Sigmoid colon (tissue), 7 donors: Measurements from ENCODE around the gene MACROD2. TPM values are rescaled to one million over a fixed set of nuclear protein-coding genes. Genes with fewer than 3 reads are reported as not detected.

Source experiments
- DNase-seq: peaks from one replicate; pipeline ENCODE4 v3.0.0-alpha.2; 2019
- H3K27ac ChIP-seq, 4 donors: fragments of 200-600 bp; sonication (generic); one replicate each; pipeline ENCODE4 v1.5.1; 2016 to 2019; ENCODE audit warnings: mild to moderate bottlenecking in 1 of 4
- H3K27me3 ChIP-seq, 3 donors: fragments of 200-600 bp; sonication (generic); one replicate each; pipeline ENCODE4 v1.5.1; 2019; ENCODE audit warnings: mild to moderate bottlenecking in 1 of 3
- H3K36me3 ChIP-seq, 4 donors: fragments of 200-600 bp; sonication (generic); one replicate each; pipeline ENCODE4 v1.5.1; 2016 to 2019
- H3K4me1 ChIP-seq, 4 donors: fragments of 200-600 bp; sonication (generic); one replicate each; pipeline ENCODE4 v1.5.1; 2017 to 2019
- H3K4me3 ChIP-seq, 4 donors: fragments of 200-600 bp; sonication (generic); one replicate each; pipeline ENCODE4 v1.5.1; 2017 to 2019; ENCODE audit warnings: mild to moderate bottlenecking in 2 of 4, moderate library complexity in 1 of 4
- H3K9me3 ChIP-seq, 4 donors: fragments of 200-600 bp in 3 of 4; sonication (generic) in 3 of 4; one replicate each; pipeline versions ENCODE4 v1.5.1 to v1.6.1; 2013 to 2019
- CTCF ChIP-seq, 4 experiments: fragments of 450-650 bp in 3 of 4; fragments of 200-600 bp in 1 of 4; IDR thresholded peaks; one replicate each; pipeline ENCODE4 v1.5.1; 2016 to 2019; ENCODE audit warnings: antibody characterized with exemption in 4 of 4, mild to moderate bottlenecking in 3 of 4, moderate library complexity in 2 of 4
- EP300 ChIP-seq, 4 donors: sonication (generic); formaldehyde crosslinking; IDR thresholded peaks; one replicate each; pipeline ENCODE4 v1.6.1; 2017; ENCODE audit warnings: antibody characterized with exemption in 4 of 4
- POLR2A ChIP-seq, 2 donors: fragments of 450-650 bp; IDR thresholded peaks; one replicate each; pipeline ENCODE4 v1.6.1; 2016; ENCODE audit warnings: antibody characterized with exemption in 2 of 2, mild to moderate bottlenecking in 2 of 2, moderate library complexity in 2 of 2
- POLR2AphosphoS5 ChIP-seq, 4 donors: sonication (generic); formaldehyde crosslinking; IDR thresholded peaks; one replicate each; pipeline ENCODE4 v1.6.1; 2017; ENCODE audit warnings: antibody characterized with exemption in 4 of 4
- WGBS, 2 donors: extraction: QIAGEN DNeasy Blood & Tissue Kit; methylation state at CpG; one replicate each; pipeline ENCODE4 v1.1.7; 2013; 5-methylcytosine and 5-hydroxymethylcytosine counted together
- intact Hi-C: fragments of 100-400 bp; cut with DNase I; formaldehyde crosslinking; loops from one replicate; pipeline ENCODE4 v1.15.1; 2023
- polyA plus RNA-seq, 3 donors: library from polyadenylated mRNA; stranded (reverse); fragments of 200-250 nt; gene quantifications; one replicate each; pipeline ENCODE4 v1.2.3, GENCODE V29; 2013
- total RNA-seq, 4 donors: library from RNA; depleted of rRNA; stranded (reverse); fragments of >200 nt; gene quantifications; one replicate each; pipeline ENCODE4 v1.1.0, GENCODE V29; 2016
- donor health status: healthy with polysubstance abuse.
- donor health status: Bipolar disorder and iron deficiency.
- donor health status: healthy.

MACROD2 gene
- total and polyA plus RNA-seq, 7 donors = 1.2 to 22.4 (median 5.8) TPM

DNA sequence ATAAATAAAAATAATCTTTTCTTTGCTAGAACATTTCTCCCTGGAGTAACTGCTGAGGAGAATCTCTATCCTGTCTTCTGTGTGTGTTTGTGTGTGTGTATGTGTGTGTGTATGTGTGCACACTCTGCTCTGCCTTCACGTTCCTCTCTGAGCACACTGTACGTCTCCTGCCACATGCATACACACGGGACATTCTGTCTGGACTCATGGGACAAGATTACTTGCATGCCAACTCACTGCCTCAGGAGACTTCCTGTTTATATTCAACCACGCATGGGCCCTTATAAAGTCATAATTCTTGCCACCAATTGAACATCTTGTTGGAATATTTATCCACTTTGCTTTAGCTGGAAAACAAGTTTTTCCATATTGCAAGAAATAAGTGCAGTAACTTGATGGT, 1647.4 kb downstream of the MACROD2 start:
- Histone ChIP-seq H3K36me3 (no peaks in the 10 kb centered on the region), H3K4me1 (peaks cover 0 to 26% (median 15%) of the 10 kb centered on the region in 4 donors), H3K27ac (no peak overlapping the region), H3K27me3 (no peaks in the 10 kb centered on the region), H3K9me3 (no peaks in the 10 kb centered on the region), H3K4me3 (no peak overlapping the region)
- TF ChIP-seq POLR2AphosphoS5 (IDR thresholded peaks at IDR 0.05) = peak in 1 of 4 donors; percentile 17
- TF ChIP-seq EP300 (IDR thresholded peaks at IDR 0.05) = no peak
- intact Hi-C loops = loop anchor here (10.0 kb wide), 1 partner anchor 728 kb away; no protein-coding TSS in a partner anchor
- WGBS, 2 donors = 8 to 44% methylated on average over 4 of the region's 4 CpGs
- DNase-seq = no peak

DNA sequence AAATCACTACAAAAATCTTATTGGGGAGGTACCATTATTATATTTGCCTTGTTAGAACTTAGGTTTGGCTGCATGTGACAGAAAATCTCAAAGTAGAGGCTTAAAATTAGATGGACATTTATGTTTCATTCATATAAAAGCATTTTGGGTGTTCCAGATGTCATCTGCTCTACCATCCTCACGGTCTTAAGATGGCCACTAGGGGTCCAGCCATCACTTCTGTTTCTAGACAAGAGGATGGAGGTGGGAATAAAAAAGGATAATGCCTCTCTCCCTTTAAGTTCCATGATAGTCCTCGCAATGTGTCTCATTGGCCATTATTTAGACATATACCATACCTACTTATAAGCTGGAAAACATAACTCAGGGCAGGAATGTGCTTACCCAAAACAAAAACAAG, 1648.4 kb downstream of the MACROD2 start:
- Histone ChIP-seq H3K36me3 (no peaks in the 10 kb centered on the region), H3K4me3 (no peak overlapping the region), H3K9me3 (no peaks in the 10 kb centered on the region), H3K4me1 (peaks cover 0 to 17% (median 5%) of the 10 kb centered on the region in 4 donors), H3K27me3 (no peaks in the 10 kb centered on the region), H3K27ac (no peak overlapping the region)
- intact Hi-C loops = loop anchor here (10.0 kb wide), 1 partner anchor 729 kb away; no protein-coding TSS in a partner anchor
- DNase-seq = no peak
- TF ChIP-seq CTCF (IDR thresholded peaks at IDR 0.05) (no peak), POLR2AphosphoS5 (IDR thresholded peaks at IDR 0.05) (no peak), EP300 (IDR thresholded peaks at IDR 0.05) (no peak), POLR2A (IDR thresholded peaks at IDR 0.05) (no peak)
- 46 to 88% methylated on average over 2 of the region's 2 CpGs for WGBS, 2 donors

- intact Hi-C loops = loop anchor here (10.0 kb wide), 1 partner anchor 731 kb away; no protein-coding TSS in a partner anchor
- TF ChIP-seq POLR2A (IDR thresholded peaks at IDR 0.05) (no peak), POLR2AphosphoS5 (IDR thresholded peaks at IDR 0.05) (no peak), CTCF (IDR thresholded peaks at IDR 0.05) (no peak), EP300 (IDR thresholded peaks at IDR 0.05) (no peak)
- Histone ChIP-seq H3K27ac (no peak overlapping the region), H3K27me3 (no peaks in the 10 kb centered on the region), H3K9me3 (no peaks in the 10 kb centered on the region), H3K4me1 (peaks cover 0 to 12% (median 4%) of the 10 kb centered on the region in 4 donors), H3K4me3 (no peak overlapping the region), H3K36me3 (no peaks in the 10 kb centered on the region)
- no peak for DNase-seq
- WGBS, 2 donors = 90% methylated on average over 2 of the region's 2 CpGs
These were observed 1650.5 kb downstream of the MACROD2 start for GRCh38 chr20:15645816-15646215.

DNA sequence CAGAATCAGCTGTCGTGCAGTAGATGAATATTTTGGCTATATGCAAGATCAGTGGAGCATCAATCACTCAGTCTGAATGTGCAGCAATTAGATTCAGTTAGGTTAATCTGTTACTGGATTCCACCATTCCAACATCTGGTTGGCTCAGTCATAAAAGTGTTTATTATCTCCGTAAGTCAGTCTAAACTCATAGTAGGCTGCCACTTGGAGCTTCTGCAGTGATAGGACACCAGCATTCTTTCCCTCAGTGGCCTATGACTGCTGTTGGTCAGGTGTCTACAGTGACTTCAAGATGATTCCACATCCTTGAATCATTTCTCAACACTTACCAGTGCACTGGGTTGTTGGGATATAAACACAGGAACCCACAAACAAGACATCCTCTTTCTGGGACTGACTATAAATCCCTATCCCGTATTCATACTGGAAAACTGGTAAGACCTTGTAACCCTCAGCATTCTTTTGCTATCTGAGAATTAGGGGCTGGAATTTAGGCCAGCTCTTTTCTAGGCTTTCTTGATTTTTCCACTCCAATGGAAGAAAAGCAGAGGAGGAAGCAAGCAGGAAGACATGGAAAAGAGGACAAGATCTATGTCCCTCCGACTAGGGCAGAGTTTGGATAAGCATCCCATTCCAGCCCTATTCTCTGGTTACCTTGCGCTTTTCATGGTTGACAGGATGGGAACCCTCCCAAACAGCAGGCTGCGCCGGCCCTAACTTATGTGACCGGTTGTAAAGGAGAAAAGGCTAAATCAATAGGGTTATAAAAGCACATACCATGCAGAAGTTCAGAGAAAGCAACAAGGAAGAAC, 1658.3 kb downstream of the MACROD2 start:
- no peak overlapping the region for H3K27ac ChIP-seq
- no peak for DNase-seq
- no peaks in the 10 kb centered on the region for H3K27me3 ChIP-seq
- intact Hi-C loops = loop anchor here (10.0 kb wide), 1 partner anchor 1319 kb away; the partner anchor contains the start of gene FLRT3
- no peaks in the 10 kb centered on the region for H3K36me3 ChIP-seq
- peaks cover 0 to 32% (median 18%) of the 10 kb centered on the region in 4 donors for H3K4me1 ChIP-seq
- TF ChIP-seq CTCF (IDR thresholded peaks at IDR 0.05) (no peak), EP300 (IDR thresholded peaks at IDR 0.05) (no peak), POLR2A (IDR thresholded peaks at IDR 0.05) (no peak), POLR2AphosphoS5 (IDR thresholded peaks at IDR 0.05) (no peak)
- H3K4me3 ChIP-seq = no peak overlapping the region
- WGBS, 2 donors = 69 to 86% methylated on average over 8 of the region's 8 CpGs
- no peaks in the 10 kb centered on the region for H3K9me3 ChIP-seq

DNA sequence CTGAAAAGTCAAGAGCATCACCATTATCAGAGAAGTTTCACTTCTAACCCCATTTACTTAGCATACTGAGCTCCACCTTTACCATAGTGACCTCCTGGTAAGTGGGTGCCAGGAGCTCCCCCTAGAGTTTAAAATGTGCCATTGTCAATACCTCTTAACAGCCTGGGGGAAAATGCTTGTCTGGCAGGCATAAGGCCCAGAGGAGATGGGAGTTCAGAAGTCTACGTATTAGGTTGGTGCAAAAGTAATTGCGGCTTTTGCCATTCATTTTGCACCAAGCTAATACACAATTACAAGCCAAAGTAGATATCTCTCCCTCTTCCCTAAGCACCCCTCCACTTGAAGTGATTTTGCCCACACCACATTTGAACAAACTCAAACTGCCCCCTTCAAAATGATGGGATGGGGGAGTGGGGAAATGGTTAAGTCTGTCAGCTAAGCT, 1658.9 kb downstream of the MACROD2 start:
- peaks cover 0 to 32% (median 18%) of the 10 kb centered on the region in 4 donors for H3K4me1 ChIP-seq
- no peak overlapping the region for H3K4me3 ChIP-seq
- intact Hi-C loops = loop anchor here (10.0 kb wide), 1 partner anchor 1319 kb away; the partner anchor contains the start of gene FLRT3
- H3K9me3 ChIP-seq = no peaks in the 10 kb centered on the region
- H3K27me3 ChIP-seq = no peaks in the 10 kb centered on the region
- 61 to 64% methylated on average over 2 of the region's 2 CpGs for WGBS, 2 donors
- no peak for DNase-seq
- no peak overlapping the region for H3K27ac ChIP-seq
- TF ChIP-seq POLR2A (IDR thresholded peaks at IDR 0.05) (no peak), EP300 (IDR thresholded peaks at IDR 0.05) (no peak), POLR2AphosphoS5 (IDR thresholded peaks at IDR 0.05) (no peak), CTCF (IDR thresholded peaks at IDR 0.05) (peak in 3 of 4 experiments; percentile 22 to 39 (median 22))
- no peaks in the 10 kb centered on the region for H3K36me3 ChIP-seq
